ENCODE results near the gene SNX10.

DNA sequence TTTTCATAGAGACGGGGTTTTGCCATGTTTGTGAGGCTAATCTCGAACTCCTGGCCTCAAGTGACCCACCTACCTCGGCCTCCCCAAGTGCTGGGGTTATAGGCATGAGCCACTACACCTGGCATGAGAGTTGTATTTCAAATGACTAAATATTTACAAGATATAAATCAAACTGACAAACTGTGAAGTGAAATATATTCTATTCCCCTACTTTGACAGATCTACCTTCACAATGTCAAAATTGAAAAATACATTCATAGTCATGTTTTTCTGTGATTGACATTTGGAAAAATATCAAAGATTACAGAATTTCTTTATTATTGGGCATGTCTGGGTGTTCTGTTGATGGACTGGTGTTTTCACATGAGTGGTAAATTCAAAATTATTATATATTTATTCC, 16.4 kb upstream of the SNX10 start:
- no peak for TF ChIP-seq POLR2A (IDR thresholded peaks at IDR 0.05)
- TF ChIP-seq, protein P1, sequence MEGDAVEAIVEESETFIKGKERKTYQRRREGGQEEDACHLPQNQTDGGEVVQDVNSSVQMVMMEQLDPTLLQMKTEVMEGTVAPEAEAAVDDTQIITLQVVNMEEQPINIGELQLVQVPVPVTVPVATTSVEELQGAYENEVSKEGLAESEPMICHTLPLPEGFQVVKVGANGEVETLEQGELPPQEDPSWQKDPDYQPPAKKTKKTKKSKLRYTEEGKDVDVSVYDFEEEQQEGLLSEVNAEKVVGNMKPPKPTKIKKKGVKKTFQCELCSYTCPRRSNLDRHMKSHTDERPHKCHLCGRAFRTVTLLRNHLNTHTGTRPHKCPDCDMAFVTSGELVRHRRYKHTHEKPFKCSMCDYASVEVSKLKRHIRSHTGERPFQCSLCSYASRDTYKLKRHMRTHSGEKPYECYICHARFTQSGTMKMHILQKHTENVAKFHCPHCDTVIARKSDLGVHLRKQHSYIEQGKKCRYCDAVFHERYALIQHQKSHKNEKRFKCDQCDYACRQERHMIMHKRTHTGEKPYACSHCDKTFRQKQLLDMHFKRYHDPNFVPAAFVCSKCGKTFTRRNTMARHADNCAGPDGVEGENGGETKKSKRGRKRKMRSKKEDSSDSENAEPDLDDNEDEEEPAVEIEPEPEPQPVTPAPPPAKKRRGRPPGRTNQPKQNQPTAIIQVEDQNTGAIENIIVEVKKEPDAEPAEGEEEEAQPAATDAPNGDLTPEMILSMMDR (IDR thresholded peaks at IDR 0.05) = no peak

Data from body of pancreas (tissue), 4 donors.